ENCODE measurements around the gene TEX264.
A peak's percentile ranks its signal among the peaks of the same experiment; 100 is the strongest.
"Not testable (repeated sequence)": the region's sequence is repeated elsewhere in the genome, so short reads cannot be mapped to it uniquely, and the experiment has no call there.

TEX264 gene

GRCh38 chr3:51722362-51722761 is 51.3 kb downstream of the TEX264 start:
- TF ChIP-seq CTCF (conservative IDR thresholded peaks at IDR 0.05) (peak; percentile 17), ZFX (IDR thresholded peaks at IDR 0.05) (no peak)
- H3K27ac ChIP-seq = no peak overlapping the region

- TF ChIP-seq ZFX (IDR thresholded peaks at IDR 0.05) (no peak), CTCF (conservative IDR thresholded peaks at IDR 0.05) (no peak)
- no peak overlapping the region for H3K27ac ChIP-seq
These were observed 56.4 kb downstream of the TEX264 start for GRCh38 chr3:51727500-51727899.

- H3K27ac ChIP-seq = no peak overlapping the region
- TF ChIP-seq ZFX (IDR thresholded peaks at IDR 0.05) (no peak), CTCF (conservative IDR thresholded peaks at IDR 0.05) (no peak)
These were observed 58.1 kb downstream of the TEX264 start for GRCh38 chr3:51729042-51729633.

- no peak overlapping the region for H3K27ac ChIP-seq
- no peak for TF ChIP-seq ZFX (IDR thresholded peaks at IDR 0.05)
These were observed 63.0 kb downstream of the TEX264 start for GRCh38 chr3:51733859-51734571.

- TF ChIP-seq CTCF (conservative IDR thresholded peaks at IDR 0.05) (no peak), ZFX (IDR thresholded peaks at IDR 0.05) (no peak)
- H3K27ac ChIP-seq = no peak overlapping the region
These were observed 63.5 kb downstream of the TEX264 start for GRCh38 chr3:51734572-51734907.

GRCh38 chr3:51735039-51735438 is 64.0 kb downstream of the TEX264 start:
- H3K27ac ChIP-seq = no peak overlapping the region
- no peak for TF ChIP-seq CTCF (conservative IDR thresholded peaks at IDR 0.05)
- TF ChIP-seq ZFX (IDR thresholded peaks at IDR 0.05) = no peak

- no peak overlapping the region for H3K27ac ChIP-seq
- no peak for TF ChIP-seq ZFX (IDR thresholded peaks at IDR 0.05)
- TF ChIP-seq CTCF (conservative IDR thresholded peaks at IDR 0.05) = no peak
These were observed 64.9 kb downstream of the TEX264 start for GRCh38 chr3:51735950-51736349.

- TF ChIP-seq CTCF (conservative IDR thresholded peaks at IDR 0.05) = no peak
- no peak for TF ChIP-seq ZFX (IDR thresholded peaks at IDR 0.05)
- no peak overlapping the region for H3K27ac ChIP-seq
These were observed 68.1 kb downstream of the TEX264 start for GRCh38 chr3:51739110-51739509.

GRCh38 chr3:51742320-51742719 is 71.3 kb downstream of the TEX264 start:
- H3K27ac ChIP-seq = not testable (repeated sequence)

- not testable (repeated sequence) for H3K27ac ChIP-seq
These were observed 71.9 kb downstream of the TEX264 start for GRCh38 chr3:51742978-51743377.

All from C4-2B (cell line).